HepG2 (cell line): Measurements from ENCODE around the gene SDC4. TPM values are rescaled to one million over a fixed set of nuclear protein-coding genes. Genes with fewer than 3 reads are reported as not detected.
A peak's percentile ranks its signal among the peaks of the same experiment; 100 is the strongest.

Source experiments
- ARNTL ChIP-seq: sonication (generic); formaldehyde crosslinking; IDR thresholded peaks from 2 replicates; pipeline ENCODE4 v1.4.0; 2020; ENCODE audit warnings: mild to moderate bottlenecking, missing genetic modification reagents
- GATAD2A ChIP-seq: IDR thresholded peaks from 2 replicates; pipeline ENCODE4 v1.6.1; 2016
- NR2C2 ChIP-seq: sonication (generic); formaldehyde crosslinking; IDR thresholded peaks from 2 replicates; pipeline ENCODE4 v1.4.0; 2020; ENCODE audit warnings: missing genetic modification reagents, mild to moderate bottlenecking, moderate library complexity, borderline replicate concordance
- SNAPC2 ChIP-seq: sonication (generic); formaldehyde crosslinking; IDR thresholded peaks from 2 replicates; pipeline ENCODE4 v1.8.1; 2022; ENCODE audit warnings: mild to moderate bottlenecking, missing genetic modification reagents
- XRCC5 ChIP-seq: fragments of 200-400 bp; formaldehyde crosslinking; optimal IDR thresholded peaks from 2 replicates; pipeline ENCODE3; 2017; ENCODE audit warnings: mild to moderate bottlenecking, low read length
- ZNF441 ChIP-seq: sonication (generic); formaldehyde crosslinking; IDR thresholded peaks from 2 replicates; pipeline ENCODE4 v1.7.0; 2021; ENCODE audit warnings: missing genetic modification reagents, borderline replicate concordance
- ZNF547 ChIP-seq: sonication (generic); formaldehyde crosslinking; IDR thresholded peaks from 2 replicates; pipeline ENCODE4 v1.5.1; 2020; ENCODE audit warnings: mild to moderate bottlenecking, missing genetic modification reagents
- ZNF564 ChIP-seq: sonication (generic); formaldehyde crosslinking; IDR thresholded peaks from 2 replicates; pipeline ENCODE4 v1.8.1; 2023; ENCODE audit warnings: mild to moderate bottlenecking, missing genetic modification reagents
- ZNF589 ChIP-seq: sonication (generic); formaldehyde crosslinking; conservative IDR thresholded peaks from 2 replicates; pipeline ENCODE4 v1.8.0; 2022; ENCODE audit warnings: mild to moderate bottlenecking, moderate library complexity, missing genetic modification reagents
- ZNF629 ChIP-seq: sonication (generic); formaldehyde crosslinking; conservative IDR thresholded peaks from 2 replicates; pipeline ENCODE4 v1.5.0; 2020; ENCODE audit warnings: missing genetic modification reagents
- ZNF724P ChIP-seq: sonication (generic); formaldehyde crosslinking; IDR thresholded peaks from 2 replicates; pipeline ENCODE4 v1.8.0; 2022; ENCODE audit warnings: missing genetic modification reagents, borderline replicate concordance
- ZNF772 ChIP-seq: sonication (generic); formaldehyde crosslinking; IDR thresholded peaks from 2 replicates; pipeline ENCODE4 v1.5.0; 2020; ENCODE audit warnings: mild to moderate bottlenecking, missing genetic modification reagents
- polyA plus RNA-seq, 8 experiments: library from polyadenylated mRNA; depleted of rRNA in 3 of 8; stranded (reverse) in 7 of 8; unstranded in 1 of 8; fragments of >200 nt; fragmentation: Illumina TruSeq in 4 of 8; extraction: Trizol in 4 of 8; gene quantifications; 2 replicates each; pipeline versions ENCODE4 v1.2.1 to v1.2.3, GENCODE V29; 2011 to 2016; ENCODE audit warnings: low read depth in 4 of 8, missing spikeins in 1 of 8, mixed read lengths in 1 of 8; ENCODE audit not compliant: insufficient read depth in 1 of 8
- total RNA-seq, 5 experiments: library from RNA; depleted of rRNA; stranded (reverse); fragments of >200 nt; fragmentation: Illumina TruSeq; extraction: Trizol; gene quantifications; 2 replicates each; pipeline ENCODE4 v1.2.3, GENCODE V29; 2016; ENCODE audit warnings: low read depth in 1 of 5
- TF ChIP-seq, protein P1 (sequence below): sonication (generic); formaldehyde crosslinking; IDR thresholded peaks from 2 replicates; pipeline ENCODE4 v1.5.1; 2020; ENCODE audit warnings: missing genetic modification reagents, mild to moderate bottlenecking, borderline replicate concordance
- TF ChIP-seq, protein P2 (sequence below): sonication (generic); formaldehyde crosslinking; IDR thresholded peaks from 2 replicates; pipeline ENCODE4 v1.4.0; 2020; ENCODE audit warnings: missing genetic modification reagents
- TF ChIP-seq, protein P3 (sequence below): sonication (generic); formaldehyde crosslinking; IDR thresholded peaks from 2 replicates; pipeline ENCODE4 v1.4.0; 2020; ENCODE audit warnings: missing genetic modification reagents, borderline replicate concordance
- TF ChIP-seq, protein P4 (sequence below): sonication (generic); formaldehyde crosslinking; IDR thresholded peaks from 2 replicates; pipeline ENCODE4 v1.4.0; 2020; ENCODE audit warnings: missing genetic modification reagents
- TF ChIP-seq, protein P5 (sequence below): IDR thresholded peaks from 2 replicates; pipeline ENCODE4 v1.6.1; 2016; ENCODE audit warnings: low read depth

The SDC4 gene
- total and polyA plus RNA-seq, 2 of the 13 experiments (the other 11 are each of a cell fraction or from before 2014, with no cell fraction given): 49.0 to 65.1 TPM

DNA sequence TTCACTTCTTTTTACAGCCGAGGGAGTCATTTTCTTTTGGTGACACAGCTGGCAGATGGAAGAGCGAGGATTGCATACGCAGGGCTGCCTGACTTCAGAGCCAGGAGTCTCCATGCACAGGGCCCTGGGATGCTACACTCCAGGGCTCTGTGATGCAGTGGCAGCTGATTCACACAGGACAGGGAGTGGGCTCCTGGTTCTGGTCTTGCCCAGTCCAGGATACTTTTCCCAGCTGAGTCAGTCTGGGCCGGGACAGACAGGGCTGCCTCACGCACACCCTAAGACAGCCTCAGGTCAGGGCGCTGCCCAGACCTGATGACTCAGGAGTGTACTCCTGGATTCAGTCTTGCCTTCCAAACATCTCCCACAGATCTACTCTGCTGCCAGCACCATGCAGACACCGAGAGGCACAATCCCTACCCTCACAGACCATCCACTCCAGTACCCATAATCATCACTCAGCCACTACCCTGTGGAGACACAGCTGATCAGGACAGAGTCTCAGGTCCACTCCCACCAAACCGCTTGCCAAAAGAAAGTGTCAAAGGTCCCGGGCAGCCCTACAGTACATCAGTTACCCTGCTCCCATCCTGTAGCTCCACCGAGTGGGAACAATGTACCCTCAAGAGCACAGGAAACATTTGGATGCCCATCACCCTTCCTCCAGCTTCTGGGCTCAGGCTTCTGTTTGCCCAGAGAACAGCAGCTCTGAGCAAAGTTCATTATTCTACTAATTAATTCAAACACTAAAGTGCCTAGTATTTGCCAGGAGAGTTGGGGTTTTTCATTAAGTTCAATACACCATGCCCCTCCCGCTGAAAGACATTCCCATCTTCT lies 11.5 kb downstream of the SDC4 start (continued):
- TF ChIP-seq, protein P1, sequence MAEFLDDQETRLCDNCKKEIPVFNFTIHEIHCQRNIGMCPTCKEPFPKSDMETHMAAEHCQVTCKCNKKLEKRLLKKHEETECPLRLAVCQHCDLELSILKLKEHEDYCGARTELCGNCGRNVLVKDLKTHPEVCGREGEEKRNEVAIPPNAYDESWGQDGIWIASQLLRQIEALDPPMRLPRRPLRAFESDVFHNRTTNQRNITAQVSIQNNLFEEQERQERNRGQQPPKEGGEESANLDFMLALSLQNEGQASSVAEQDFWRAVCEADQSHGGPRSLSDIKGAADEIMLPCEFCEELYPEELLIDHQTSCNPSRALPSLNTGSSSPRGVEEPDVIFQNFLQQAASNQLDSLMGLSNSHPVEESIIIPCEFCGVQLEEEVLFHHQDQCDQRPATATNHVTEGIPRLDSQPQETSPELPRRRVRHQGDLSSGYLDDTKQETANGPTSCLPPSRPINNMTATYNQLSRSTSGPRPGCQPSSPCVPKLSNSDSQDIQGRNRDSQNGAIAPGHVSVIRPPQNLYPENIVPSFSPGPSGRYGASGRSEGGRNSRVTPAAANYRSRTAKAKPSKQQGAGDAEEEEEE: no peak
- peak; percentile 14 for TF ChIP-seq XRCC5
- TF ChIP-seq GATAD2A: 0 out of 2 replicates have a peak, but pooled peaks have one; percentile 44
- 0 out of 2 replicates have a peak, but pooled peaks have one; percentile 24 for TF ChIP-seq ZNF547
- TF ChIP-seq ARNTL (CRISPR knock-in tag): peak; percentile 43; the same call in 1 of the 2 replicates
- TF ChIP-seq, protein P2, sequence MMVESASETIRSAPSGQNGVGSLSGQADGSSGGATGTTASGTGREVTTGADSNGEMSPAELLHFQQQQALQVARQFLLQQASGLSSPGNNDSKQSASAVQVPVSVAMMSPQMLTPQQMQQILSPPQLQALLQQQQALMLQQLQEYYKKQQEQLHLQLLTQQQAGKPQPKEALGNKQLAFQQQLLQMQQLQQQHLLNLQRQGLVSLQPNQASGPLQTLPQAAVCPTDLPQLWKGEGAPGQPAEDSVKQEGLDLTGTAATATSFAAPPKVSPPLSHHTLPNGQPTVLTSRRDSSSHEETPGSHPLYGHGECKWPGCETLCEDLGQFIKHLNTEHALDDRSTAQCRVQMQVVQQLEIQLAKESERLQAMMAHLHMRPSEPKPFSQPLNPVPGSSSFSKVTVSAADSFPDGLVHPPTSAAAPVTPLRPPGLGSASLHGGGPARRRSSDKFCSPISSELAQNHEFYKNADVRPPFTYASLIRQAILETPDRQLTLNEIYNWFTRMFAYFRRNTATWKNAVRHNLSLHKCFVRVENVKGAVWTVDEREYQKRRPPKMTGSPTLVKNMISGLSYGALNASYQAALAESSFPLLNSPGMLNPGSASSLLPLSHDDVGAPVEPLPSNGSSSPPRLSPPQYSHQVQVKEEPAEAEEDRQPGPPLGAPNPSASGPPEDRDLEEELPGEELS (CRISPR knock-in tag): peak; percentile 59
- peak; percentile 84 for TF ChIP-seq ZNF724P (CRISPR knock-in tag)
- 0 out of 2 replicates have a peak, but pooled peaks have one; percentile 52 for TF ChIP-seq ZNF564 (CRISPR knock-in tag)
- TF ChIP-seq ZNF629: peak; percentile 6; the same call in 1 of the 2 replicates
- no peak for TF ChIP-seq SNAPC2
- no peak for TF ChIP-seq ZNF441 (CRISPR knock-in tag)
- TF ChIP-seq NR2C2: peak; percentile 25; the same call in 1 of the 2 replicates
- TF ChIP-seq, protein P3, sequence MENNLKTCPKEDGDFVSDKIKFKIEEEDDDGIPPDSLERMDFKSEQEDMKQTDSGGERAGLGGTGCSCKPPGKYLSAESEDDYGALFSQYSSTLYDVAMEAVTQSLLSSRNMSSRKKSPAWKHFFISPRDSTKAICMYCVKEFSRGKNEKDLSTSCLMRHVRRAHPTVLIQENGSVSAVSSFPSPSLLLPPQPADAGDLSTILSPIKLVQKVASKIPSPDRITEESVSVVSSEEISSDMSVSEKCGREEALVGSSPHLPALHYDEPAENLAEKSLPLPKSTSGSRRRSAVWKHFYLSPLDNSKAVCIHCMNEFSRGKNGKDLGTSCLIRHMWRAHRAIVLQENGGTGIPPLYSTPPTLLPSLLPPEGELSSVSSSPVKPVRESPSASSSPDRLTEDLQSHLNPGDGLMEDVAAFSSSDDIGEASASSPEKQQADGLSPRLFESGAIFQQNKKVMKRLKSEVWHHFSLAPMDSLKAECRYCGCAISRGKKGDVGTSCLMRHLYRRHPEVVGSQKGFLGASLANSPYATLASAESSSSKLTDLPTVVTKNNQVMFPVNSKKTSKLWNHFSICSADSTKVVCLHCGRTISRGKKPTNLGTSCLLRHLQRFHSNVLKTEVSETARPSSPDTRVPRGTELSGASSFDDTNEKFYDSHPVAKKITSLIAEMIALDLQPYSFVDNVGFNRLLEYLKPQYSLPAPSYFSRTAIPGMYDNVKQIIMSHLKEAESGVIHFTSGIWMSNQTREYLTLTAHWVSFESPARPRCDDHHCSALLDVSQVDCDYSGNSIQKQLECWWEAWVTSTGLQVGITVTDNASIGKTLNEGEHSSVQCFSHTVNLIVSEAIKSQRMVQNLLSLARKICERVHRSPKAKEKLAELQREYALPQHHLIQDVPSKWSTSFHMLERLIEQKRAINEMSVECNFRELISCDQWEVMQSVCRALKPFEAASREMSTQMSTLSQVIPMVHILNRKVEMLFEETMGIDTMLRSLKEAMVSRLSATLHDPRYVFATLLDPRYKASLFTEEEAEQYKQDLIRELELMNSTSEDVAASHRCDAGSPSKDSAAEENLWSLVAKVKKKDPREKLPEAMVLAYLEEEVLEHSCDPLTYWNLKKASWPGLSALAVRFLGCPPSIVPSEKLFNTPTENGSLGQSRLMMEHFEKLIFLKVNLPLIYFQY: 0 out of 2 replicates have a peak, but pooled peaks have one; percentile 35
- TF ChIP-seq, protein P4, sequence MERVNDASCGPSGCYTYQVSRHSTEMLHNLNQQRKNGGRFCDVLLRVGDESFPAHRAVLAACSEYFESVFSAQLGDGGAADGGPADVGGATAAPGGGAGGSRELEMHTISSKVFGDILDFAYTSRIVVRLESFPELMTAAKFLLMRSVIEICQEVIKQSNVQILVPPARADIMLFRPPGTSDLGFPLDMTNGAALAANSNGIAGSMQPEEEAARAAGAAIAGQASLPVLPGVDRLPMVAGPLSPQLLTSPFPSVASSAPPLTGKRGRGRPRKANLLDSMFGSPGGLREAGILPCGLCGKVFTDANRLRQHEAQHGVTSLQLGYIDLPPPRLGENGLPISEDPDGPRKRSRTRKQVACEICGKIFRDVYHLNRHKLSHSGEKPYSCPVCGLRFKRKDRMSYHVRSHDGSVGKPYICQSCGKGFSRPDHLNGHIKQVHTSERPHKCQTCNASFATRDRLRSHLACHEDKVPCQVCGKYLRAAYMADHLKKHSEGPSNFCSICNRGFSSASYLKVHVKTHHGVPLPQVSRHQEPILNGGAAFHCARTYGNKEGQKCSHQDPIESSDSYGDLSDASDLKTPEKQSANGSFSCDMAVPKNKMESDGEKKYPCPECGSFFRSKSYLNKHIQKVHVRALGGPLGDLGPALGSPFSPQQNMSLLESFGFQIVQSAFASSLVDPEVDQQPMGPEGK (CRISPR knock-in tag): peak; percentile 75
- peak; percentile 45; the same call in 1 of the 2 replicates for TF ChIP-seq ZNF772 (CRISPR knock-in tag)
- no peak for TF ChIP-seq ZNF589
- TF ChIP-seq, protein P5, sequence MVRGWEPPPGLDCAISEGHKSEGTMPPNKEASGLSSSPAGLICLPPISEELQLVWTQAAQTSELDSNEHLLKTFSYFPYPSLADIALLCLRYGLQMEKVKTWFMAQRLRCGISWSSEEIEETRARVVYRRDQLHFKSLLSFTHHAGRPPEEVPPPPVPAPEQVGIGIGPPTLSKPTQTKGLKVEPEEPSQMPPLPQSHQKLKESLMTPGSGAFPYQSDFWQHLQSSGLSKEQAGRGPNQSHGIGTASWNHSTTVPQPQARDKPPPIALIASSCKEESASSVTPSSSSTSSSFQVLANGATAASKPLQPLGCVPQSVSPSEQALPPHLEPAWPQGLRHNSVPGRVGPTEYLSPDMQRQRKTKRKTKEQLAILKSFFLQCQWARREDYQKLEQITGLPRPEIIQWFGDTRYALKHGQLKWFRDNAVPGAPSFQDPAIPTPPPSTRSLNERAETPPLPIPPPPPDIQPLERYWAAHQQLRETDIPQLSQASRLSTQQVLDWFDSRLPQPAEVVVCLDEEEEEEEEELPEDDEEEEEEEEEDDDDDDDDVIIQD: 0 out of 2 replicates have a peak, but pooled peaks have one; percentile 40
